ENCODE results near the gene KIF6.

KIF6 gene

DNA sequence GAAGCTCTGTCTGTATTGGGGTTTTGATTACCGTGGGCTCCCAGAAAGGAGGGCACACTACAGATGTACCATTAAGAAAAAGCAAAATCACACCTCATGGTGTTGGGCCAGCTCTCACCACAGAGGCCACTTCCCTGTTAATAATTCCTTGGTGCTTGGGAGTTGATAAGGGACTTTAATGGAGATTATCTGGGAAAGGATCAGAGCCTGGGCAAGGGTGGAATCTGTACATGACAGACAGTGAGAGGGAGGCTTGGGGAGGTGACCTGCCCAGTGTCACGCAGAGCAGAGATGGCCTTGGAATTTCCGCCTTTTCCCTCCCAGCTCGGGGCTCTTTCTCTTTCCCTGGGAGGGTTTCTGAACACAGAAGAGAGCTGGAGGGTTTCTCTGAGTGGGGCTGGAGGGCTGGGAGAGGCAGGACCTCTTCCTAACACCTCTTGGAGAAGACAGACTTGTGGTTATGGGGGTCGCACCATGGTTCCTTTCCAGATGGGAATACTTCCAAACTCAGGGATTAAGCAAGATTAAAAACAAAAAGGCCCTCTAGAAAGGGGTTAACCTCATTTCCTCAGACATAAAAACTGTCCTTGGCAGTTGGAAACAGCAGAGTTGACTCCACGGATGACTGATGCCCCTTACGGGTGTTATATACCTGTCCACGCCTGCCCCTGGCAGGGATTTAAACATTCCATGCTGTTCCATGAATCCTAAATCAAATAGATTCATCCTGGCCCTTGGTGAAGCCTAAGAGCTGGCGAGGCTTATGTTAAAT is 385.9 kb downstream of the KIF6 start:
- TF ChIP-seq POLR2AphosphoS5 (IDR thresholded peaks at IDR 0.05; ENCODE audit: borderline replicate concordance, low read depth, low read length): no peak
- TF ChIP-seq EZH2 (IDR thresholded peaks at IDR 0.05): no peak
- TF ChIP-seq FOXP2 (optimal IDR thresholded peaks at IDR 0.05; ENCODE audit: control extremely low read depth, extremely low read length, insufficient read depth): no peak
- H3K9me3 ChIP-seq (ENCODE audit: low read depth, low read length): no peaks in the 10 kb centered on the region
- H3K4me3 ChIP-seq: no peak overlapping the region
- H3K36me3 ChIP-seq (ENCODE audit: insufficient read depth, low read length): no peaks in the 10 kb centered on the region
- H3K27ac ChIP-seq: no peak overlapping the region
- H3K9ac ChIP-seq (ENCODE audit: insufficient read length): no peak overlapping the region
- DNase-seq (ENCODE audit: low read depth, low spot score): no peak

DNA sequence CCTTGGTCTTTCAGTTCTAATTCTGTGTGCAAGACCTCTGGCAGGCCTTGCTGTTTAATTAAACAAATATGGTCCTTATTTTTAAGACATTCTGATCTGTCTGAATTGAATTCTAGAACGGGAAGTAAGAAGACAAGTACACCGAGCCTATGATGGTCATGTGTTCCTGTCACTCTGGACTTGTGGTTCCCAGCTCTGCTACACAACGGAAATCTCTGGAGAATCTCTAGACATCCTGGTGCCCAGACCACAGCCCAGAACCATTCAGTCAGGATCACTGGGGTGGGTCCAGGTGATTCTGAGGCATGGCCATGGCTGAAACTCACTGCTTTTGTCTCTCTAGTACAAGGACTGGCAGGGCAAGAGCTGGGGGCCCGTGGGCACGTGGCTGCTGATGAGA is 386.8 kb downstream of the KIF6 start:
- Histone ChIP-seq H3K9ac (ENCODE audit: insufficient read length) (no peak overlapping the region), H3K27ac (no peak overlapping the region), H3K4me3 (no peak overlapping the region), H3K36me3 (ENCODE audit: insufficient read depth, low read length) (no peaks in the 10 kb centered on the region), H3K9me3 (ENCODE audit: low read depth, low read length) (no peaks in the 10 kb centered on the region)
- no peak for DNase-seq (ENCODE audit: low read depth, low spot score)
- TF ChIP-seq FOXP2 (optimal IDR thresholded peaks at IDR 0.05; ENCODE audit: control extremely low read depth, extremely low read length, insufficient read depth): no peak
- TF ChIP-seq EZH2 (IDR thresholded peaks at IDR 0.05): no peak
- TF ChIP-seq POLR2AphosphoS5 (IDR thresholded peaks at IDR 0.05; ENCODE audit: borderline replicate concordance, low read depth, low read length): no peak

DNA sequence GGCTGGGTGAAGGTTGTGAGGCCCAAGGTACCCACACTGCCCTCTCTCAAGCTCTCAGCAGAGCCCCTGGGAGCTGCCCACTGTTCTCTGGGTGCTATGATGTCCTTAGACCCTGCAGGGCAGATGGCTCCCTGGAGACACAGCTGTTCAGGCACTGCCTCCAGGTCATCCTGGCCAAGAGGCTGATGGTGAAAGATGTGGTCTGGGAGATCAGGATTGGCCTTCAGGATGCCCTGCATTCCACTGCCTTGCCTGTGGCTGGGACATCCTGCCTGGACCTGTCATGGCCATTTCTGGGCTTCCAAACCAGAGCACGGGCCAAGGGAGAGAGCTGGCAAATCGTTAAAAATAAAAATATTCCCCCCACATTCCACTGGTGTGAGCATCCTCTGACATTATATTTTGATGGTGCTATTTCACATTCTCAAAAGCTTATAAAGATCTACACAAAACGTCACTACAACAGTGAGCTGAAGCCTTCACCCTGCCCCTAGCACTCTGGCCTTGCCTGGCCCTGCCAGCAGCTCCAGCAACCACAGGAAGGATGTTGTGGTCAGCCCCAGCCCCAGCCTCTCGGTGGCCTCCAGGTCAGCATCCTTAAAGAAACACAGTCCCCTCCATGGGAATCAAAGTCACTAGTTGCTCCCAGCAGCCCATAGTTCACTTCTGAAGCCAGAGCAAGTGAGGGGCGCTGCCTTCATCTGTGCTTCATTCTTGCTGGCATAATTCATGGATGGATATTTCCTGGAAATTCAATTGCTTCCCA is 389.2 kb downstream of the KIF6 start:
- no peak overlapping the region for H3K27ac ChIP-seq

DNA sequence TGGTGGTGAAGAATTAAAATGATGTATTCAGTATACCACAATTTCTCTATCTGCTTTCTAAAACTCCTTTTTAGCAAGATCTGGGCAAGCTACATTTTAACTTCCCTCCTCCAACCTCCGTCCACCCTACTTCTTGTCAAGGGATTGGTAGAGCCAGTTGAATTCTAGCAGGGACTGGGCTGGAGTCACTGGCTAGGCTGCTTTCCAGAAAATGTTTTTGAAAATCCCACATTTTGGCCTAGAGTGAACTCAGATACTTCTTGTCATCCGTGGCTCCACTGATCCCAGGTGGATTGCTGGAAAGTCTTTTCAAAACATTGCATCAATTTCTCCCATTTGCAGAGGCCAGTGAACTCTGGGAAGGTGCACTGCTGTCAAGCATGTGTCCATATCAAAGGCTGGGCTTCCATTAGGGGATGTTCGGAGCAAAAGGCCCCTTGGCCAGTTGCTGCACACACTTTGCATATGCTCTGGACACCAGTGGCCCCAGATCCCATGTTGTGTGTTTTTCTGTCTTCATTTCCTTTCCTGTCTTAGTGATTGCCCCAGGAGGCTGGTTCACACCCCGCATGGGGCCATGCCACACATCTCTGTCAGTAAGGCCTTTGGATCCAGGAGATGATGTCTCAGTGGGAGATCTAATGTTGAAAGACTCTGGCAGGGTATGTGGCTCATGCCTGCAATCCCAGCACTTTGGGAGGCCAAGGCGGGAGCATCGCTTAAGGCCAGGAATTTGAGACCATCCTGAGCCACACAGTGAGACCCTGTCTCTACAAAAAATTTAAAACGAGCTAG is 391.4 kb downstream of the KIF6 start:
- Histone ChIP-seq H3K9me3 (ENCODE audit: low read depth, low read length) (no peaks in the 10 kb centered on the region), H3K27ac (no peak overlapping the region), H3K4me3 (no peak overlapping the region), H3K36me3 (ENCODE audit: insufficient read depth, low read length) (no peaks in the 10 kb centered on the region), H3K9ac (ENCODE audit: insufficient read length) (no peak overlapping the region)
- no peak for TF ChIP-seq FOXP2 (optimal IDR thresholded peaks at IDR 0.05; ENCODE audit: control extremely low read depth, extremely low read length, insufficient read depth)
- TF ChIP-seq POLR2AphosphoS5 (IDR thresholded peaks at IDR 0.05; ENCODE audit: borderline replicate concordance, low read depth, low read length): no peak
- no peak for TF ChIP-seq EZH2 (IDR thresholded peaks at IDR 0.05)
- DNase-seq (ENCODE audit: low read depth, low spot score): no peak

More for the DNA sequence above, 389.2 kb downstream of the KIF6 start:
- Histone ChIP-seq H3K36me3 (ENCODE audit: insufficient read depth, low read length) (no peaks in the 10 kb centered on the region), H3K4me3 (no peak overlapping the region), H3K9ac (ENCODE audit: insufficient read length) (no peak overlapping the region), H3K9me3 (ENCODE audit: low read depth, low read length) (no peaks in the 10 kb centered on the region)
- no peak for TF ChIP-seq POLR2AphosphoS5 (IDR thresholded peaks at IDR 0.05; ENCODE audit: borderline replicate concordance, low read depth, low read length)
- TF ChIP-seq FOXP2 (optimal IDR thresholded peaks at IDR 0.05; ENCODE audit: control extremely low read depth, extremely low read length, insufficient read depth): no peak
- no peak for TF ChIP-seq EZH2 (IDR thresholded peaks at IDR 0.05)
- DNase-seq (ENCODE audit: low read depth, low spot score): no peak

DNA sequence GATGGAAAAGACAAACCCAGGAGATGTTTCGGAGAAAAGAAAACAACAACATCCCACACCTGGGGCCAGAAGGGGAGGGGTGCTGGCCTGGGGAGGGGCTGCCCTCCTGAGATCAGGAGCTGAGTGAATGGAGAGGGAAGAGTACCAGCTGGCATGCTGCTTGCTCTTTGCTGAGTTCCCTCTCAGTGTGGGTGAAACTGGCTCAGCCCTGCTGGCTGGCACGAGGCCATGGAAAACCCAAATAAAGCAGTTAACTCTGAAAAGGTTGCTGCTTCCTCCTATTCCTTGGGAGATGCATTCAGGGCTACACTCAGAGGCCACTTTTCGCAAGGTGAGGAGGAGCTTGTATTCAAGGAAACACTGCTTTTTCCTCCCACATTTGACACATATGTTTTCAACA is 394.7 kb downstream of the KIF6 start:
- no peak for TF ChIP-seq EZH2 (IDR thresholded peaks at IDR 0.05)
- no peak for TF ChIP-seq POLR2AphosphoS5 (IDR thresholded peaks at IDR 0.05; ENCODE audit: borderline replicate concordance, low read depth, low read length)
- no peak for TF ChIP-seq FOXP2 (optimal IDR thresholded peaks at IDR 0.05; ENCODE audit: control extremely low read depth, extremely low read length, insufficient read depth)
- DNase-seq (ENCODE audit: low read depth, low spot score): no peak
- H3K27ac ChIP-seq: no peak overlapping the region

DNA sequence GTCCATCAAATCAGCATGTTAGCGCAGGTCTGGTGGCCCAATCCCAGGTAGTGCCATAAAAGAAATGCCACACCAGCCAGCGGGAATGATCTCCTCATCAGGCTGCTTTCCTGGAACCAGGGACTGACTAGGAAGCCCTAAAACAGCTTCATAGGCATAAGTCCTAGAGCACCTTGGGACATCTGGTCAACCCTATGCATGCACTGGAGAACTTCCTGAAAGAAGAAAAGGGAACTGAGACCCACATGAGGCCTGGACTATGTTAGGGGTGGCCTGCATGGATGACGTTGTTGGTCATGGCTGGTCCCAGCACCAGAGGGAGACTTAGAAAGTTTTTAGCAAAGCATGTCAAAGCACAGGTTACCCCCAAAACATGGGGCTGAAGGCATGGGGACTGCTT is 395.2 kb downstream of the KIF6 start:
- TF ChIP-seq POLR2AphosphoS5 (IDR thresholded peaks at IDR 0.05; ENCODE audit: borderline replicate concordance, low read depth, low read length) (no peak), FOXP2 (optimal IDR thresholded peaks at IDR 0.05; ENCODE audit: control extremely low read depth, extremely low read length, insufficient read depth) (no peak), EZH2 (IDR thresholded peaks at IDR 0.05) (no peak)
- Histone ChIP-seq H3K9ac (ENCODE audit: insufficient read length) (no peak overlapping the region), H3K4me3 (no peak overlapping the region), H3K9me3 (ENCODE audit: low read depth, low read length) (no peaks in the 10 kb centered on the region), H3K27ac (no peak overlapping the region), H3K36me3 (ENCODE audit: insufficient read depth, low read length) (no peaks in the 10 kb centered on the region)
- no peak for DNase-seq (ENCODE audit: low read depth, low spot score)

More for the DNA sequence above, 394.7 kb downstream of the KIF6 start:
- Histone ChIP-seq H3K36me3 (ENCODE audit: insufficient read depth, low read length) (no peaks in the 10 kb centered on the region), H3K9me3 (ENCODE audit: low read depth, low read length) (no peaks in the 10 kb centered on the region), H3K9ac (ENCODE audit: insufficient read length) (no peak overlapping the region), H3K4me3 (no peak overlapping the region)

DNA sequence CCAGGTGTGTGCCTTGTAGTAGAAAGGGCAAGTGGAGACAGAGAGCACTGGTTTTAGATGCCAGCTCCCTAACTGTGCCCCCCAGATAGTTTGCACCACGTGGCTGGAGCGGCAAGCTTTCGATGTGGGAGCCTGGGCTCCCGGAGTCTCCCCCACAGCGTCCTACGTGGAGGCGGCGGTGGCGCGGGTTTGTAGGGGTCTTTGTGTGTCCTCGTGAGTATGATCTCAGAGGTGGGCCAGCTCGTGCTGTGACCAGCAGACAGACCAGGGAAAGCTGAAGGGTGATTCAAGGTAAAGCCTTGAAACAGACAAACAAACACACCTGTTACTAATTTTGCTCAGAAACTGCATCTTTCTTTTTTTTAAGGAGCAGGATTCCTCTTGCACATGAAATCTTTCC is 397.1 kb downstream of the KIF6 start:
- no peaks in the 10 kb centered on the region for H3K36me3 ChIP-seq (ENCODE audit: insufficient read depth, low read length)
- H3K4me3 ChIP-seq: no peak overlapping the region
- DNase-seq (ENCODE audit: low read depth, low spot score): no peak
- no peak overlapping the region for H3K27ac ChIP-seq
- no peak overlapping the region for H3K9ac ChIP-seq (ENCODE audit: insufficient read length)
- TF ChIP-seq POLR2AphosphoS5 (IDR thresholded peaks at IDR 0.05; ENCODE audit: borderline replicate concordance, low read depth, low read length) (no peak), EZH2 (IDR thresholded peaks at IDR 0.05) (no peak), FOXP2 (optimal IDR thresholded peaks at IDR 0.05; ENCODE audit: control extremely low read depth, extremely low read length, insufficient read depth) (no peak)
- no peaks in the 10 kb centered on the region for H3K9me3 ChIP-seq (ENCODE audit: low read depth, low read length)

DNA sequence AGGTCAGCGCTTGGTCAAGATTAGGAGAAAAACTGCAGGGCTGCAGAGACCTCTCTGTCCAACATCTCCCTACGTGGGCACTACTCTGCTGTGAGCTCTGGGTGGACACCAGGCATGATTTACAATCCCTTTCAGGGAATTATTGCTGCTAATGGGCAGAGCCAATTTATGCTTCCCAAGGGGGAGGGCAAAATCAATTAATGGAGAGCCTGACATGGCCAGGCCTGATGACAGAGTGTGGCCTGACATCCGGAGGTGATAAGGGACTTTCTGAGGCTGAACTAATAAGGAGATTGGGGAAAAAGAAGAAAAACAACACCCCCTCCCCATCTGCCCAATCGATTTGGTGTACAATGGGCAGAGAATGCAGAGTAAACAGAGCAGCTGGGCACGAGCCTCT is 397.7 kb downstream of the KIF6 start:
- Histone ChIP-seq H3K4me3 (no peak overlapping the region), H3K27ac (no peak overlapping the region), H3K9me3 (ENCODE audit: low read depth, low read length) (no peaks in the 10 kb centered on the region), H3K36me3 (ENCODE audit: insufficient read depth, low read length) (no peaks in the 10 kb centered on the region), H3K9ac (ENCODE audit: insufficient read length) (no peak overlapping the region)
- no peak for DNase-seq (ENCODE audit: low read depth, low spot score)
- TF ChIP-seq FOXP2 (optimal IDR thresholded peaks at IDR 0.05; ENCODE audit: control extremely low read depth, extremely low read length, insufficient read depth) (no peak), POLR2AphosphoS5 (IDR thresholded peaks at IDR 0.05; ENCODE audit: borderline replicate concordance, low read depth, low read length) (no peak), EZH2 (IDR thresholded peaks at IDR 0.05) (no peak)
